Lower leg skin (tissue), 4 donors: ENCODE measurements around the gene DMRTB1. TPM values are rescaled to one million over a fixed set of nuclear protein-coding genes. Genes with fewer than 3 reads are reported as not detected.

Experiments
- DNase-seq, 2 donors: peaks; one replicate each; pipeline ENCODE4 v3.0.0-alpha.2; 2019; ENCODE audit warnings: low spot score in 2 of 2
- H3K4me3 ChIP-seq: fragments of 200-600 bp; sonication (generic); 2 replicates; pipeline ENCODE4 v1.5.1; 2017; ENCODE audit warnings: mild to moderate bottlenecking, low read depth; ENCODE audit not compliant: poor library complexity, severe bottlenecking
- CTCF ChIP-seq, 3 donors: fragments of 450-650 bp; IDR thresholded peaks; one replicate each; pipeline ENCODE4 v1.5.1; 2016; ENCODE audit warnings: antibody characterized with exemption in 3 of 3, mild to moderate bottlenecking in 3 of 3, moderate library complexity in 2 of 3
- POLR2A ChIP-seq, 2 donors: fragments of 450-650 bp; IDR thresholded peaks; one replicate each; pipeline ENCODE4 v1.6.1; 2016 to 2017; ENCODE audit warnings: antibody characterized with exemption in 2 of 2, mild to moderate bottlenecking in 1 of 2, moderate library complexity in 1 of 2
- WGBS, 2 donors: methylation state at CpG; one replicate each; pipeline ENCODE4 v1.1.5; 2018; 5-methylcytosine and 5-hydroxymethylcytosine counted together
- intact Hi-C: fragments of 100-400 bp; cut with DNase I; formaldehyde crosslinking; loops from one replicate; pipeline ENCODE4 v1.15.0; 2023; ENCODE audit warnings: low total_unique reads
- total RNA-seq, 4 donors: library from RNA; depleted of rRNA; stranded (reverse); fragments of >200 nt; gene quantifications; one replicate each; pipeline ENCODE4 v1.1.0, GENCODE V29; 2016

DMRTB1 gene
- total RNA-seq, 4 donors from 2014 or later: not detected

GRCh38 chr1:53506355-53507050, 47.3 kb downstream of the DMRTB1 start:
- no peak for TF ChIP-seq CTCF (IDR thresholded peaks at IDR 0.05)
- no peak for TF ChIP-seq POLR2A (IDR thresholded peaks at IDR 0.05)
- H3K4me3 ChIP-seq: no peak overlapping the region
- DNase-seq: no peak
- 91 to 92% methylated on average over 19 to 20 of the region's 25 CpGs for WGBS, 2 donors
- intact Hi-C loops: no loop called here

DNA sequence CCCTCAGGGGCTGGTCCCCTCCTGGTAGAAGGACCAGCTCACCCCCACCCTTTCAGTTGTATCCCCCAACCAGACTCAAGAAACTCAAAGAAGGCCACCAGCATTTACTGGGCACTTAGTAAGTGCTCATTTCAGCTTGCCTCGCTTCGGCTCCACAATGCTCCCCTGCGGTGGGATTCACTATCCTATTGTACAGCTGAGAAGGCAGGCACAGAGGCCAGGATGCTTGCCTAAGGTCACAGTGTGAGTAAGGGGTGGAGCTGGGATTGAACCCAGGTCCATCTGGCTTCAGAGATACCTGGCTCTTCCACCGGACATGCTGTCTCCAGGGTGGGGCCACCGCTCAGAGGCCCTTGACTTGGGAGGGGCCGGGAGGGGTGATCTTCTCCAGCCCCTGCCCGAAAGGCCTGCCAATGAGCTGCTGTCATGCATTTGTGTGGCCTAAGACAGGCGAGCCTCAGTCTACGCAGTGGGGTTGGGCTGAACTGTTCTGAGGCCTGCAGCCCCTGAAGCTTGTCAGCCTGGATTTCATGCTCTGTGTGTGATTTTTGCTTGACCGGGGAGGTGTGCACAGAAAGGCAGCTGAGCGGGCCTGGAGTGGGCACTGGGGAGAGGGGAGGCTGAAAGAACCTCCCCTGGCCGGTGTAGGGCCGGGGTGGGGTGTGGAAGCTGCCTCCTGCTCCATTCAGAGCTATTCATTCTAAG, 48.1 kb downstream of the DMRTB1 start:
- H3K4me3 ChIP-seq: no peak overlapping the region
- intact Hi-C loops: no loop called here
- 81 to 92% methylated on average over 9 to 13 of the region's 13 CpGs for WGBS, 2 donors
- DNase-seq: no peak
- no peak for TF ChIP-seq POLR2A (IDR thresholded peaks at IDR 0.05)
- TF ChIP-seq CTCF (IDR thresholded peaks at IDR 0.05): no peak

GRCh38 chr1:53508056-53508990, 49.1 kb downstream of the DMRTB1 start:
- intact Hi-C loops: no loop called here
- TF ChIP-seq CTCF (IDR thresholded peaks at IDR 0.05): no peak
- TF ChIP-seq POLR2A (IDR thresholded peaks at IDR 0.05): no peak
- DNase-seq: no peak
- H3K4me3 ChIP-seq: no peak overlapping the region
- WGBS, 2 donors: 55 to 72% methylated on average over 7 to 22 of the region's 22 CpGs

- peak in 1 of 2 donors; percentile 49 for DNase-seq
- intact Hi-C loops: no loop called here
- WGBS, 2 donors: 49 to 51% methylated on average over 20 to 22 of the region's 23 CpGs
- TF ChIP-seq POLR2A (IDR thresholded peaks at IDR 0.05) (no peak), CTCF (IDR thresholded peaks at IDR 0.05) (no peak)
- no peak overlapping the region for H3K4me3 ChIP-seq
Observed at GRCh38 chr1:53508991-53509666, 49.9 kb downstream of the DMRTB1 start.

DNA sequence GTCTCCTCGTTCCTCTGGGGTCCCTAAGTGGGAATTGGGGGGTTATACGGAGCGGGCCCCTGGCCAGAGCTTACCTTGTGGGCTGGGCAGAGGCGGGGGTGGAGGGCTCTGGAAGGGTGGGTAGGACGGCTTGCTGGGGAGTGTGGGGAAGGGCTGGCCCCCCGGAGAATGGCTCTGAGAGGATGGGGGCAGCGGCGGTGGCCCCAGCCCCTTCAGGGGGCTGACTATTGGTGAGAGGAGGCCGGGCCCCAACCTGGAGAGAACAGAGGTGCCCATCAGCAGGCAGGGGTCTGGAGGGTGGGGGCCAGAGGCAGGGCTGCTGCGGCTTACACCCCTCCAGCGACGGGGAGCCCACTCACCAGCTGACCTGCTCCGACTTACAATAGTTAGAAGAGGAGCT, 50.6 kb downstream of the DMRTB1 start:
- WGBS, 2 donors: 86 to 90% methylated on average over 13 of the region's 13 CpGs

More for the DNA sequence above, 50.6 kb downstream of the DMRTB1 start:
- DNase-seq: no peak
- no peak for TF ChIP-seq CTCF (IDR thresholded peaks at IDR 0.05)
- TF ChIP-seq POLR2A (IDR thresholded peaks at IDR 0.05): no peak
- H3K4me3 ChIP-seq: no peak overlapping the region
- intact Hi-C loops: no loop called here
